ENCODE results near the gene TMOD1.
A peak's percentile ranks its signal among the peaks of the same experiment; 100 is the strongest.

Gene TMOD1

DNA sequence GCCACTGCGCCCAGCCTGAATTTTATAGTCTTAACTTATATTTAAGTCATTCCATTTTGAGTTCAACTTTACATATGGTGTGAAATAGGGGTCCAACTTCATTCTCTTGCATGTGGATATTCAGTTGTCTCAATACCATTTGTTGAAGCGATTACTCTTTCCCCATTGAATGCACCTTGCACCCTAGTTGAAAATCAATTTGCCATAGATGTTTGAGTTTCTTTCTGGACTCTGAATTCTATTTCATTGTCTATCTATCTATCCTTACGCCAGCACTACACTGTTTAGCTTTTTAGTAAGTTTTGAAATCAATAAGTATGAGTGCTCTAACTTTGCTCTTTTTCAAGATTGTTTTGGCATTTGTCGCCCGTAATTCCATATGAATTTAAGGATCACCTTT, 49.8 kb downstream of the TMOD1 start:
- no peak for DNase-seq

- DNase-seq, result no peak
Measured at GRCh38 chr9:97553141-97553540, 51.7 kb downstream of the TMOD1 start.

GRCh38 chr9:97553841-97554240, 52.4 kb downstream of the TMOD1 start:
- DNase-seq, result no peak

DNA sequence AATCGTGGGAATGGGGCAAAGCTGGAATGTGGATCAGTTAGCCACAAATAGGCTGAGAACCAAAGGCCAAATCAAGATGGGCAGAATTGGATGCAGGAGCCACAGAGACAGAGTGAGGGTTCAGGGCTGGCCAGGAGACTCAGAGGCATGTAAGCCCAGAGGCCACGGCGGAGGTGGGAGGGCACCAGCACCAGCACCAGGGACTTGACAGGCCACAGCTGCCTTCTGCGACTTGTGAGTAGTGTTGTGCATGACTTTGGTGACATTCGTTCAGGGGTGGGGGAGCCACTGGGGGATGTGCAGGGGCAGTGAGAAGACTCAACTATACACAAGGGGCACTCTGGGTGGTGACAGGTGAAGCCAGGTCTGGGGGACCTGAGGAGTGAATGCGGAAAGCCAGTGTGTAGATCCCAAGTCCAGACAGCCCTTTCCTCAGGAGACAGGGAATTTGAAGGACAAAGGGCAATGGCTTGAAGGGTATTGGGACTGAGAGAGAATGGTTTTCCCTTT, 53.2 kb downstream of the TMOD1 start:
- no peak for DNase-seq

DNA sequence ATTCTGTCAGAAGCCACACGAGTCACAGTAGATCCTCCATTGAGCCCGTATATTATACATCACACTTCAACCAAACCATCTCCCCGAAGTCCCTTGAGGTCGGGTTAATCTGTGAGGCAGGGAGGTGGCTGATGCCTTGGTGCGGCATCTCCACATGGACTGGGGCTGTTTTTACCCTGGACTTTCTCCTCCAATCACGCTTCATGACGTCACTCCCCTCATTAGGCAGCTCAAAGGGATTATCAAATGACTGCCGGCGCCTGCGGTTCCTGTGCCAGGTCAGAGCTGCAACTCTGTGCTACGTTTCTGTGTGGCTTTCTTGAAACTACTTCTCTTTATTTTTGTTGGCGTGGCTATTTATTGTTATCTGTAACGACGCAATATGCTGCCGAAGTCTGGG, 53.7 kb downstream of the TMOD1 start:
- no peak for DNase-seq

DNA sequence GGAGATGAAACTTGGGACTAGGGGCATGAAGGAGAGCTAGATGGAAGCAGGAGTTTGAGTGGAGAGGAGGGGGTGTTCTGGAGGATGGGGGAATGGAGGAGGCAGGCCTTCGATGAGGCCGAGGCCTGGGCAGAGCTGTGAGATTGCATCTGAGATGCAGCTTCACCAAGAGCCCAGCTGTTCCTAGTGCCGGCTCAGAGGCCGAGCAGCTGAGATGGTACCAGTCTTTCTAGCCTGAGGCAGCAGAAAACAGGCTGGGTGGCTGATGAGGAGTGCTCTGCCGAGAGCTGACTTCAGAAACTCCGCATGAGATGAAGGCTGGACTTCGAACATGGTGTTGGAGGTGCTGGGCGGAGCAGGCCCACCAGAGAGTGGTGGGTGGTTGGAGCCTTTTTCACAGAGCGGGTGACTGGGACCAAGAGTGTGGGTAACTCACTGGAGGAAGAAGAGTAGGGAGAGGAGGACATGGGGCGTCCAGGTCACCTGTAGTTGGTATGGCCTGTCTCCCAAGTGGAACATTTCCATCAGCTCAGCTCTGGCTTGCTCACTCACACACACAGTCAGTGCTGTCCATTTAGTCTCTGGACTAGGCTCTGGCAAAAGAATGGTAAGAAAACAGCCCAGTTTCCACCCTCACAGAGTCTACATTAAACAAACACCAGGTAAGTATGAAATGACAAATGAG, 54.7 kb downstream of the TMOD1 start:
- DNase-seq, result no peak

DNA sequence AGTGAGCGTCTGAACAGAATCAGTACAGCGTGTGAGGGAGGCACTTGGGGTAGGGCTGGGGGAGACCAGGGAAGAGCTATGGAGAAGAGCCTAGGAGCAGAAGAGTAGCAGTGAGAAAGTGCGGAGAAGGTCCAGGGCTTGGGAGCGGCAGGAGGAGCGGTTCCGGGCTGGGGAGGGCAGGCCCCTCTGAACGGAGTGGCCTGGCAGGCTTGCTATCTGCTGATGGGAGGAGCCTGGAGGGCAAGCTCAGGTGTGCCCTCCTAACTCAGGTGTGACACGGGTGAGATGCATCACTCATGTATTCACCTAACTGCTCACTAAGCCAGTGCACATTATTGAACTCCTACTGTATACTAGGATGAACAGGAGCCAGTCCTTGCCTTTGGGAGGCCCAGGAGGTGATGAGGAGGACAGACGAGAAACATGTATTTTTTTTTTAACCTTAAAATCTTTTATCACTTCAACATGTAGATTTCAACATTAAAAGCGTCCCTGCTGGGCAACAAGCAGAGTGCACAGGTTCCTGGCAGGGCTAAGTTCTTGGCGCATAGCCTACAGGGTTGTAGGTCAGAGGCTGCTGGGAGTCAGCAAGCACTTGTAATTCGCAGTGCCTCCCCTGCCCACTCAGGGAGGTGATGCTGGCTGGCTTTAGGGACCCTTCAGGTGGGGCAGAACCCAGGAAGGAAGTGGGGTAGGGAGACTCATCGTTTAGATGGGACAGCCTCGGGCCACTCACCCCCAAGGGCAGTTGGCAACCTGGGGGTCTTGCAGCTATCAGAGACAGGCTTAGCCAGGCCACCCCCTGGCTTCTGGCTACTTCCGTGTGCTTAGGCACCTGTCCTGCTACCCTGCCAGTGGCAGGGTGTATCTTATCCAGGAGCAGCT, 55.5 kb downstream of the TMOD1 start:
- DNase-seq, result no peak

- DNase-seq, result peak; percentile 39
Measured at GRCh38 chr9:97557606-97558095, 56.2 kb downstream of the TMOD1 start.

- no peak for DNase-seq
Measured at GRCh38 chr9:97558701-97559101, 57.2 kb downstream of the TMOD1 start.

- no peak for DNase-seq
Measured at GRCh38 chr9:97559111-97559514, 57.6 kb downstream of the TMOD1 start.

- DNase-seq, result no peak
Measured at GRCh38 chr9:97560154-97560553, 58.7 kb downstream of the TMOD1 start.

DNA sequence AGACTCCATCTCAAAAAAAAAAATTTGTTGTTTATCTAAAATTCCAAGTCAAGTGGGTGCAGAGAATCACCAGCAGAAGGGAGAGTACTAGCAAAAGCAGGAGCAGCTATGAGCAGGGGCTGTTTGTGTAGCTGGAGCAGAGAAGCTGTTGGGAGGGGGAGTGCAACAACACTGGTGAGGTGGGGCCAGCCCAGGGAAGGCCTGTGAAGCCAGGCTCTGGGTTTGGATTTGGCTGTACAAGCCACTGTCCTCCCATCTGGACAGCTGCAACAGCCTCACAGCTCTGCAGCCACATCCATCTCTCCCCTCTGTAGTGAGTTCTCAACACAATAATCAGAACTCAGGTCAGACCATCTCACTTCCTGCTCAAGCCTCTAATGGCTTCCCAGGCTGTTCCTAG, 59.4 kb downstream of the TMOD1 start:
- no peak for DNase-seq

GRCh38 chr9:97561501-97561900, 60.0 kb downstream of the TMOD1 start:
- DNase-seq, result no peak

- no peak for DNase-seq
Measured at GRCh38 chr9:97562542-97562941, 61.1 kb downstream of the TMOD1 start.

DNA sequence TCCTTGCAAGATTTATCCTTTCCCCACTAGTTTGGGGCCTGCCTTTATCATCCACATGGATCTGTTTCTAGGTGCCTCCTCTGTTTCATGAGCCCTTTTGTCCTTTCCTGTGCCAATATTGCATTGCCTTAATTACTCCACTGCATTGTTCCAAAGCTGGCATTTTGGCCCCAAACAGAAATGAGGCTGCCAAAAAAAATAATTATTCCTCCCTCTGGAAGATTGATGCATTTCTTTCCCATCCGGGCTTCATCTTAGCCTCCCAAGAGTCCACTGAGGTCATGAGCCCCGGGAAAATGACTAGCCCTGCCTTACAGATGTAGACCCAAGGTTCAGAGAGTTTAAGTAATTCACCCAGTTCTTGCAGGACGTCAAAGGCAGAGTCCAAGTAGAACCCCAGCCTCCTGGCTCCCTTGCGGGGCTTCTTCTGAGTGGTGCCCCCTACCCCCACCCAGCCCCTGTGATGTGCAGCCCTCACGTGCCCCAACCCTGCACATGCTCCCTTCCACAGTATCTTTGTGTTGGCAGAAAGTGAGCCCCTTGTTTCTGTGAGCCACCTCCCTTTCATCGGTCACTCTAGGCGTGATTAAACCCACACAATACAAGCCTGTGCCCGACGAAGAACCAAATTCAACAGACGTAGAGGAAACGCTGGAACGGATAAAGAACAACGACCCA, 62.1 kb downstream of the TMOD1 start:
- DNase-seq, result peak; percentile 33

DNA sequence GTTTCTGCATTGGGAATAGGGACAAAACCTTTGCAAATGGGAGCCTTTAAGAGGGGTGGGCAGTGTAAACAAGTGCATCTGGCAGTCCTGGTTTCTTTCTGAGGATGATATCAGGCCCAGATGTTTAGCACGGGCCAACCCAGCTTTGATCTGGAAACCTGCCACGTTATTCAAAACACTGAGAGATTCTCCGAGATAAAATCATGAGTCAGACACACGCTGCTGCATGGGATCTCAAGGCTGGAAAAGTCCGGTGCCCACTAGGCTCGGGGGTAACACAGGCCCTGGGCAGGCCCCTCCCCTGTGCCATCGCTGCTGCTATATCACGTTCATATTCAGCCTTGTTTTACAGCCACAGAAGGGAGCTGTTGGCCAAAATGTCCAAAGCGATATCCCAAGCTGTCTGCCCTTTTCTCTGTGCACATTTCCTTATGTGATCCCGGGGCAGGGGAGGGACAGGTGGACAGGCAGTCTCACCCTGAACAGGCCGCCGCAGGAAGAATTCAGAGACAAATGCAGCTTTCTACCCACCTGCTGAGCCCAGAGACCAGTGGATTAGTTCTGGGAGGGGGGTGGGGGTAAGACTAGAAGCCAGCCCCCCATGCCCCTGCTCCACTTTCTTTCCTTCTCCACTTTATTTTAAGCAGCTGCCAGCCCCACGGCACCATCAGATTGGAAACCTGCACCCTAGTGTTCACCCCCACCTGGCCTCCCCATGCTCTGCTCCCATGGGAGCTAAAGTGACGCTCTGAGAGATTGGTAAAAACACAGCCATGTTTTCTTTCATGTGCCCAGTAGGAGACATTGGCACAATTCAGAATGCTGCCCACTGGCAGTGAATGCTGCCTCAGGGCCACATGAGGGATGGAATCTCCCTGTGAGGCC, 63.1 kb downstream of the TMOD1 start:
- no peak for DNase-seq

DNA sequence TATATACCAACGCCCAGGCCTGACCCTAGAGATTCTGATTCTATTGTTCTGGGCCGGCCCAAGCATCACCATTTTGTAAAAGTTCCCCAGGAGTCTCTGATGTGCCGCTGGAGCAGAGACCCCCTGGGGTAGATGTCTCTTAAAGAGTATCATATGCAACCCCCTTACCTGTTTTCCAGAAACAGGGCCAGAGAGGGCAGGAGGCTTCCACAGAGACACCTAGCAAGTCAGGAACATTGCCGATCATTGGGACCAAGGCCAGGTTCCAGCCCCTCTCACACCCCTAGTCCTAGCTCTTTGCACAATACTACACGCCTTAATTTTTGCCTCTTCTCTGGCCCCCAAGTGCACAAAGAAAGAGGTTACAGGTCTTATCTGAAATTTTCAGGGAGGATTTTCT, 63.8 kb downstream of the TMOD1 start:
- DNase-seq, result no peak

GRCh38 chr9:97567182-97567893, 65.9 kb downstream of the TMOD1 start:
- DNase-seq, result no peak

DNA sequence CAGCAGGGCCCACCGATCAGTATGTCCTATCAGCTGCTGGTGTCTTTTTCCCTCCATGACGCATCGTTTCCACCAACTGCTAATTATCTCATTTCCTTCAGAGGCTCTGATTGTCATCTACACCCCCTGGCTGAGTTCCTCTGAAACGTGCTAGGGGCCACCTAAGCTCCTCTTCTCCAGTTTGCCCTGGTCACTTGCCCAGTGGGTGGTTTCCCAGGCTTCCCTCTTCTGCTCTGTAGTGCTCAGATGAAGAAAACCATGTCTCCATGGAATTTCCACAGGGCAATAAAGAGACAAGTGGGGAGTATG, 66.4 kb downstream of the TMOD1 start:
- DNase-seq, result no peak

DNA sequence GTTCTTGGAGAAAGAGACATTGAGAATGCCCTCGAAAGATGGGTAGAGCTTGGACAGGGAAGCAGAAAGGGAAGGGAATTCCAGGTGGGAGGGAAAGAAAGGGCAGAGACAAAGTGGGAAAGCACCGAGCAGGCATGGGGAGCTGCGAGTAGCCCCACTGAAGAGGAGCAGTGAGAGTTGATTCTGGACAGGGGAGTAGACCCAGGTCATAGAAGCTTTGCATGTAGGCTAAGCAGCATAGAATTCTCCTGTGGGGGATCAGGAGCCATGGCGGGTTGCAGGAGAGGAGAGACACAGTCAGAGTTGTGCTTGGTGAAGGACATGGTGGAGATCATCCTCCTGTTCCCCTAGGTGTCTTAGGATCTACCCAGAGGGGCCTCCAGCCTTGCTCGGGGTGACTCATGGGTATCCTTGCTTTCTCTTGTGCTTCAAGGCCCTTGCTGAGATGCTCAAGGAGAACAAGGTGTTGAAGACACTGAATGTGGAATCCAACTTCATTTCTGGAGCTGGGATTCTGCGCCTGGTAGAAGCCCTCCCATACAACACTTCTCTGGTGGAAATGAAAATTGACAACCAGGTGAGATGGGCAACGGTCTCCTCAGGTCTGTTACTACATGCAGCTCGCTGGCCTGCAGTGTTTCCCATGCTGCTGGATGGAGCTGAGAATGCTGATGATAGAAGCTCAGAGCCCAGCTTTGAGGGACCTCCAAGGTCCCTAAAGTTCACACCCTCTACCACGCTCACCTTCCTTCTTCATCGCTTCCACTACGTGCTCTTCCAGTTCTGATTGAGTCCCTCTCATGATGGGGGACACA, 67.2 kb downstream of the TMOD1 start:
- no peak for DNase-seq

GRCh38 chr9:97570899-97571298, 69.4 kb downstream of the TMOD1 start:
- DNase-seq, result no peak

Measured in NCI-H446 treated with DMSO at 0.1 percent for 48 hours (cell line).